ENCODE results near the gene PRADC1. TPM values are rescaled to one million over a fixed set of nuclear protein-coding genes. Genes with fewer than 3 reads are reported as not detected.
A peak's percentile ranks its signal among the peaks of the same experiment; 100 is the strongest.

The PRADC1 gene
- total and polyA plus RNA-seq, 9 of the 15 experiments (the other 6 are each of a cell fraction or from before 2014, with no cell fraction given), result 7.3 to 47.4 (median 34.2) TPM

GRCh38 chr2:73233154-73233931, at the start of gene PRADC1 (continued):
- TF ChIP-seq MYC (IDR thresholded peaks at IDR 0.05; ENCODE audit: low read depth, low read length) (peak; percentile 44; the same call in 1 of the 2 replicates), MYC (CRISPR knock-in tag; IDR thresholded peaks at IDR 0.05; ENCODE audit: borderline replicate concordance, low read depth) (peak; percentile 69; the same call in 1 of the 2 replicates), ZNF232 (CRISPR knock-in tag; IDR thresholded peaks at IDR 0.05) (no peak), CSDE1 (IDR thresholded peaks at IDR 0.05) (no peak), MLLT1 (IDR thresholded peaks at IDR 0.05) (peak; percentile 77 to 93), RBFOX2 (IDR thresholded peaks at IDR 0.05; ENCODE audit: low read depth, low read length) (peak; percentile 72), SETDB1 (IDR thresholded peaks at IDR 0.05; ENCODE audit: low read length) (no peak), NELFE (IDR thresholded peaks at IDR 0.05; ENCODE audit: insufficient read depth, insufficient read length) (no peak), HCFC1 (IDR thresholded peaks at IDR 0.05; ENCODE audit: low read depth, low read length) (no peak), HOXB6 (CRISPR knock-in tag; IDR thresholded peaks at IDR 0.05; ENCODE audit: borderline replicate concordance) (no peak), ZBTB17 (CRISPR knock-in tag; IDR thresholded peaks at IDR 0.05) (0 out of 2 replicates have a peak, but pooled peaks have one; percentile 58), ZBTB12 (CRISPR knock-in tag; IDR thresholded peaks at IDR 0.05) (no peak), ZNF318 (IDR thresholded peaks at IDR 0.05; ENCODE audit: borderline replicate concordance in 1 of 2, low read depth in 1 of 2) (no peak), ZNF395 (CRISPR knock-in tag; IDR thresholded peaks at IDR 0.05) (0 out of 2 replicates have a peak, but pooled peaks have one; percentile 53), XRCC5 (IDR thresholded peaks at IDR 0.05; ENCODE audit: low read depth, low read length) (no peak)

Data from K562 (cell line).